Stimulated activated CD4-positive, alpha-beta T cell treated with anti-CD3 and anti-CD28 coated beads, TNF-alpha, amount 100 ng/mL, for 48 hours (primary cell): ENCODE results near the gene SOX10.

ENCODE experiments used
- DNase-seq, 3 donors: peaks; one replicate each; pipeline ENCODE4 v3.0.0-alpha.2; 2020; ENCODE audit warnings: low read depth in 3 of 3

Gene SOX10

DNA sequence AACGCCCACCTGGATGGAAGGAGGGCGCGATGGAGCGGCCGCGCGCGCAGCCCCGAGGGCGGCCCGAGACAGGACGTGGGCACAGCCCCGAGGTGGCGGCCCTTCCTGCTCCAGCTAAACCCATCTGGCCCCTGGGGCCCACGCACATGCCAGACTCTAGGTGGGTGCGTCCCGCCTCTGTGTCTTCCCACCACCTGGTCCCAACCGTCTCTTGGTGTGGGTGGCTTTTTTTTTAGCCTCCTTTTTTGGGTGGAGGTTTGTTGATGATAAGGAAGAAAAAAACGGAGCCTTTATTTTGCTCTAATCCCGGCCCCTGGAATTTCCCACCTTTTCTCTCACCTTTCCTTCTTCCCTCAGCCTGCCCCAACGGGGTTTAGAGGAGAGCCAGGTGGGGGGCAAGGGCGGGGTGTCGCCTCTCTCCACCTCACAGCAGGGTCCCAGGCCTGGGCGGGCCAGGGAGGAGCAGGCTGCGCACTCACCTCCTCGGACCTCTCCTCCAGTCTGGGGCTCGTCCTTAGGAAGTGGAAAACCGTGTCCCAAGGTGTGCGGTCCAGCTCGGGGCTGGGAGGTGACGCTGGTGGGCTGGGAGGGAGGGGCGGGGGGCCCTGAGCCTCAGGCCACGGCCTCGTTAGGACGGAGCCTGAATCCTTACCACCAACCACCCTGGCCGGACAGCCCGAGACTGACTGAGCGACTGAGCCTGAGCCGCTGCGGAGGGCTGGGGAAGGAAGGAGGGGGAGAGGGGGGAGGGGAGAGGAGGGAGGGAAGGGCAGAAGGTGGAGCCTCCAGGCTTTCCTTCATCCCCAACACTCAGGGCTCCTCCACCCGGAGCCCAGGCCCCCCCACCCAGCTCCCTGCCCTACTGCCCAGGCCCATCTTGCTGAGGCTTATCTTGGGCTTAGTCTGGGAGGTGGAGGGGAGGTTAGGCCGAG lies at the start of gene SOX10:
Gene SOX10, minus strand, starts transcription at position 696 of the 932 bp plus-strand sequence. CDS start 771 bp downstream, outside the sequence.
- no peak for DNase-seq

DNA sequence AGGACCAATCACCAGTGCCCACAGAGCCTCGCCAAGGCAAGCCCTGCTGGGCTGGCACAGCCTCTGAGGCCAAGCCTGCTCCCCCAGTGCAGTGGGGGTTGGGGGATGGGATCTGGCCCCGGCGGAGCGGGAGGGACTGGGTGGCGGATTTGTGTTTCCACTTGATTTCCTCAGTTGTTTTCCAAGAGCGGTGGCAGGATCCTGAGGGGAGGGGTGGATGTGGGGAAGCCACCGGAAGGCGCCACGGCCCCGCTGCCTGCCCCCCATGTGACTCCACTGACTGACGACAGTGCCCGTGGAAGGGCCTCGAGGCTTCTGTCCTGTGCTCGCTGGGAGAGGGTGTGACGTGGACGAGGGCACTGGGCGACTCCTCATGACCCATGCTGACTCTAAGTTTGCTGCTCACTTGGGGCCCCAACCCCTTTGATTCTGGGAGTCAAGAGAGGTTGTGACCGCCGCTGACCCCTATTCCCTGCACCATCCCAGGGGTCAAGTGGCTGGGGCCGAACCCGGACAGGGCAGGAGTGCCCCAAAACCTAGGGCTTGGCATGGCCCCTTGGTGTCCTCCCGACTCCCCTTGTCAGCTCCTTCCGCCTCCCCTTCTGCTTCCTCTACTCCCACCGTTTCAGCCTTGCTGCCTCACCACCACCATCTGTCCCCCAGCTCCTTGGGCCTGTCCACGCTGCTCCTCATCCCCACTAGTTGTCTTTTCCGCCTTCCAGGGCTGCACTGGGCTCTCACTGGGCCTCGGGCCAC lies 49.3 kb upstream of the SOX10 start:
- DNase-seq = no peak

DNA sequence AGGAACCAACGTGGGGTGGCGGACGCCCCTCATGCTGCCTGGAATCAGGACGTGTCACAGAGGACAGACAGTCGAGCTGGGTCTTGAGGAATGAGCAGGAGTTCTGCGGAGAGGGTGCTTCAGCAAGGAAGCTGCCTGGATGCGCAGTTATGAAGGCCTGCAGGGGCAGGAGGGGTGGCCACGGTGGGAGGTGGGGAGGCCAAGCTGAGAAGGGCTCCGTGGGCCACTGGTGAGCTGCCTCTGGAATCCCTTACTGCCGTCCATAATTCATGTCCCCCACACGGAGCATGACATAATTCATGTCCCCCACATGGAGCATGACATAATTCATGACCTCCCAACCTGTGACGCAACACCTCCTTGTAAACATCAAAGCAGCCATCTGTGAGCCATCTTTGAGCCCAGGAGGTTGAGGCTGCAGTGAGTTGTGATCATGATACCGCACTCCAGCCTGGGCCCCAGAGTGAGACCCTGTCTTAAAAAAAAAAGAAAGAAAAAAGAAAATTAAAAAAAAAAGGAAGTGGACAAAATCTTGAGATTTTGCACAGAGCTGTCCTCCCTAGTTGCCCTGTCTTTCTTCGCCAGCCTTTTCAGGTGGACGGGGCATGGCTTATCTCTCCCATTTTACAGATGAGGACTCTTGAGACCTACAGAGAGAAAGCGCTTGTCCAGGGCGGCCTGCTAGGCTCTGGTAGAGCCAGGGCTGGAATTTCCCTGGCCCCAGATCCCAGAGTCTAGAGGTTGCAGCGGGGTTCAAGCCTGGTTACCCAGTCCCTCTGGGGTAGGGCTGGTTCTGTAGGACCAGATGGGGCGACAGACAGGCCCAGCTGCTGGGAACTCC lies 48.5 kb upstream of the SOX10 start:
- DNase-seq = no peak

DNA sequence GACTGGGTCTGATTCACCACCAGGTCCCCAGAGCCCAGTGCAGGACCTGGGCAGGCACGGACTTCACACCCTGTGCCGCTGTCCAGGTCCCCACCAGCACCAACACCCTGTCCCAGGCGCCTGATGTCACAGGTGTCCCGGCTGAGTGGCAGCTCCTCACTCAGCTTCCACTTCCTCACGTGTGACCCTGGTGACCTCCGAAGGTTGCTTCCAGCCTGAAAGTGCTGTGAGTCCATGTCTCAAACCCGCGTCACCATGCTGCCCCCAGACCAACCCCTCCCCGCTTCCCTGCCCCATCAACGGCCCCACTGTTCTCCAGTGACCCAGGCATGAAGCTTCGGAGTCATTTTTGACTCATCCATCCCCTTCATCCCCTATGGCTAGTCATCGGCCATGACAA lies 47.1 kb upstream of the SOX10 start:
- no peak for DNase-seq

DNA sequence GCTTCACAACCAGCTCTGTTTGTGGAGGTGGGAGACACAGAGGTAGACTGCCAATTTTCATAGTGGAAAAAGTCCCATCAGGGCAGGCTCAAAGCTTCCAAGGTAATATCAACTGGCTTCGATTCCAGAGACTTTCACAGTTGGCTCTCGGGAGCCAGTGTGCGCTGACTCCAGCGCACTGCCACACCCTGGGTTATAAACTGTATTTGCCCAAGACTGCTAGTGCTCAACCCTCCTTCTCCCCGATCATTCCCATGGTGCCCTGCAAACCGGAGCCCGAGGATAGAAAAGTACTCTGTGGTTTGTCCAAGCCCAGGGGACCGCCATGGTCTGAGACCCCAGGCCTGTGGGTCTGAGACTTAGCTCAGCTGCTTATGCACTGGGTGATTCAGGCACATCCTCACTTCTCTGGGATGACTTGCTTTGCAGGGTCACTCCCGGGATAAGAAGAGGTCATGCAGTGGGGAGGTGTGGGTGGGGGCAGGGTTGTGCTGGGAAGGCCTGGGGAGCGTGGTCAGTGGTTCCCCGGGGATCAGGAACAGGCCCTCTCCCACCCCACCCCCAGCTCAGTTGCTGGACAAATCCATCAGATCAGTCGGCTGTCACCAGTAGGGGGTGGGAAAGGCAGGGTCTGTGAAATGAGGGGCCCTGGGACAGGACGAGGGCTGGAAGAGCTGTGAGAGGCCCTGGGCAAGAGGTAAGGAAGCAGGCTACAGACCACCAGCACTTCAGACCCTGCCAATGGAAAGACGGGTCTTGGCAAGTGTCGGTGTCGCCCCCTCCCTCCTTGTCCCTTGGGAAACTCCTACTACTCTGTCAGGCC lies 46.2 kb upstream of the SOX10 start:
- no peak for DNase-seq

DNA sequence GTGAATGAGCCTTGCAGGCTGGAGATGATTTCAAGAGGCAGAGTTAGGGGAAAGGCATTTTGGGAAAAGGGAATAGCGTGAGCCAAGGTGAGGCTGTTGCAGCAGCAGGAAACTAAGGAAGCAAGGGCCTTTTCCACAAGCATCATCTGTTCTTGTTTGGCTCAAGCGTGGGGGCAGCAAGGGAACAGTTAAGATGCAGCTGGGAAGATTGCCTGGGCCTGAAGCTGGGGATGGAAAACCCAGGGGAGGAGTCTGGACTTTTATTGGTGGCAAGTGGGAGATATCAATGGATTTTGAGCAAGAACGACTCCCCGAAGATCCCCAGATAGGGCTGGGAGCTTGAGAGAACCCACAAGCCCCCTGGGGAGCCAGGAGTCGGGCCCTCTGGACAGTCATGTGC lies 45.5 kb upstream of the SOX10 start:
- DNase-seq = no peak

DNA sequence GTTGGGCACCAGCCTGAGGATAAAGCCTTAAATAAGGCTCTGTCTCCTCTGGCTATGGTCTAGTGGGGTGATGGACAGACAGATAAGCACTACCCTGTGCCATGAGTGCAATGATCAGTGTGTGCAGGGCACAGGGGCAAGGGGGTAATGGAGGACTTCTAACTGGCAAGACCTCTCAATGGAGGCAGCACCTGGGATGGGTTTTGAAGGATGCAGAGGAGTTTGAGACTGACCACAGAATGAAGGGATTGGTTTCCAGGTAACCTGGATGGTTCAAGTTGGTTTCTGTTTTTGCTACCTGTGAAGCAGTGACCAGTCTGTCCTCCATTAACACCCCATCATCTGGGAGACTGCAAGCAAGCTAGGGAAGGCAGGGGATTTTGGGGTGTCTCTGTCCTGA lies 45.0 kb upstream of the SOX10 start:
- DNase-seq = no peak

DNA sequence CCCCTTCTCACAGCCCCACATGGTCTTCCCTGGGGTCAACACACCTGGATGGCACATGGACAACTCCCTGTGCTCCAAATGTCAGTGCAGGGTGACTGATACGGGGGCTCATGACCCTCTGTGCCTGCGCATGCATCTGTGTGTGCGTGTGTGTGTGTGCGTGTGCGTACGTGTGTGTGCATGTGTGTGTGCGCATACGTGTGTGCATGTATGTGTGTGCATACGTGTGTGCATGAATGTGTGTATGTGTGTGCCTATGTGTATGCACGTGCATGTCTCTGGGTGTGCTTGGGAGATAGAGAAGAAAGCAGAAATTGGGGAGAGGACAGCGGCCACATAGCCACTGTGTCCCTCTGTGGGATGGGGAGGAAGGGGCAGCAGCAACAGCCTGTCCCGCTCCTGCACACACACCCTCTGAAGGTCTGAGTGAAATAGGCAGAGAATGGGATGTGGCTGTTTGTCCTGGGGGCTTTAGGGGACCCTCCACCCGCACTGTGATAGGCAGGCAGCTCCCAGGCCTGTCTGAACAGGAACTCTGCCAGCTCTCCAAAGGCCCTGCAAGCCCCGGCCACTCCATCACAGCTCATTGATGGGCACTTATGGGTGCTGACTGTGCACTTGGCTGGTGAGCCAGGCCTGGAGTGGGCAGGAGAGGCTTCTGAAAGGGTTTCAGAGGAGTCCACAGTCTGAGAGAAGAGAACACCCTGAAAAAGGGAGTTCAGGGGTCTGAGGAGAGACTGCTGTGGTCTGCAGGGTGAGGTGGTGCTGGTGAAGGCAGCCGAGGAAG lies 44.2 kb upstream of the SOX10 start:
- DNase-seq = no peak

DNA sequence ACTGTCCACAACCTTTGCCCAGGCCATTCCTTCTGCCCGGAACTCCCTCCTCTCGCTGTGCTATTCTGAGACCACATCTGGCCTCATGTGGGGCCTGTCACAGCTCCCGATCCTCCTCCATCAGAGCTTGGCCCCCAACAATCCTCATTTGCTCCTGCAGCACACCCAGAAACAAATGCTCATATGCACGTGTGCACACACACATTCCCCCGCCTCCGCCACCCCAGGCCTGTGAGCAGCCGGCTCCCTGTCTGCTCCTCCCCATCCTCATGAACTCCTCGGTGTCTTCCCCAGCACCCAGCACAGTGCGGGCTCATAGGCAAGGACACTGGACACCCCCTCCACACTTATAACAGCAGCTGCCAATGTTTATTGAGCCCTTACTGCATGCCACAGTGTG lies 43.1 kb upstream of the SOX10 start:
- DNase-seq = no peak

DNA sequence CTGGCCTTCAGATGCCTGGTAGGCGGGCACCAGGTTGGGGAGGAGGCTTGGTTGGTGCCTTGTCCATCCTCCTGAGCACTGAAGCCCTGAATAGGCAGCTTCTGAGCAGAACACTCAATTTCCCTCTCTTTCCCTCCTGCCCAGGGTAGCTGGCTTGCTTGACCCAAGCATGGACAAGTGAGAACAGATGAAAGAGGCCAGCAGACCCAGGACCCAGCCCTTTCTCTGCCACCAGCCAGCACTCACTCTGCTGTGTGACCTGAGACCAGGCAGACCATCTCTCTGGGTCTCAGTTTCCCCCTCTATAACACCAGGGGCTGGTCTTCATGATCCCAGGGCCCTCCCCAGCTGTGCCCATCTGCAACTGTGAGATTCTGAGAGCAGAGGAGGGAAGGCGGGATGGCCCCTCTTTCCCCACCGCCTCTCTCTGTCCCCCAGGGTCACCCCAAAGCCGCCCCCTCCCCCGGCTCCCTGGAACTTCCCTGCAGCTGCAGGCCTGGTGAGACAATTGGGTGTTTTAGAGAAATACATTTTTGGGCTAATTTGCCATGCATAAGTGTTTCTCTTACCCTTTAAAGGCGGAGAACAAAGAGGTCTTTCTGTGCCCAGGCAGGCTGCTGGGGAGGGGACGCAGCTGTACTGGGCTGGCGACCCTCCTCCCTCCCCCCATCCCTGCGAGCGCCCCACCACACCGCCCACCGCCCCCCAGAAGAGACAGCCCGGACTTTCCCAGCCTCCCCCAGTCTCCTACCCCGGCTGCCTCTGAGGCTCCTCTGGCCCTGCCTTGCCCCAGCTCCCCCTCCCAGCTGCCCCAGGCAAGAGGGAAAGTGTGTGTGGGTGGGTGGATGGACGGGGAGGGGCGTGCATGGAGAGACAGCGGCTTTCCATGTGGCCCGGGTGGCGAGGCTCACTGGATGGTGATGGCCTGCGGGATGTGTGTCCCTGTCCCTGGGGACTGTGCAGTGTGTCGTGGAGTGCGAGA lies 42.1 kb upstream of the SOX10 start:
- DNase-seq = no peak

DNA sequence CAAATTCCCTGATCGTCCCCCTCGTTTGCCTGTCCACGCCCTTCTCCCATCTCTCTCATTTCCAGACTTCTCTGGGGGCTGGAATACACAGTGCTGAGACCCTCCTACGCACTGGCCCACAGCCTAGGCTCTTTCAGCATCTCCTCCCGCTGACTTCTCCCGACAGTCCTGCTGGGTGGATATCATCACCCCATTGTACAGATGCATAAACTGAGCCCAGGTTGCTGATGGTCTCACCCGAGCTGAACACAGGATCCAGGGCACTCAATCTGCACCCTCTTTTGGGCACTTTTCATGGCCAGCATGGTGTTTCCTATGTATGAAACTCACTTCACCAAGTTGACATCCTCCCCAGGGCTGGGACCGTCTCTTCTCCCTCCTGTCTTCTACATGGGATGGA lies 41.2 kb upstream of the SOX10 start:
- no peak for DNase-seq

DNA sequence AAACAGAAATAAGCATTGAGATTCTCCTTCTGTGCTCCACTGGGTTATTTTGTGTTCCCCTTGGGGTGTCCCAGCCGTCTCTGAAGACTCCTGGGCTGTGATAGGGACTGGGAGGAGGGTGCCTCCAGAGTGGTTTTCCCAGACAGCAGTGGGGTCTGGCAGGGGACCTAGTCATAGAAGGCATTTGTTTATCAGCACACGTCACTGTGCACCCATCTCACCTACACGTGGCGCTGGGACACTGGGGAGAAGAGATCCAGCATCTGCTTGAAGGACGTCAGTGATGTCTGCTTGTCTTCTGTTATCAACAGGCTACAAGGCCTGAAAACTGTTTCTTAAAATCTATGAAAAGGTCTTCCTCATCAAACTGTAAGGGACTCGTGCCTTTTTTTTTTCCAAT lies 38.7 kb upstream of the SOX10 start:
- DNase-seq = no peak

DNA sequence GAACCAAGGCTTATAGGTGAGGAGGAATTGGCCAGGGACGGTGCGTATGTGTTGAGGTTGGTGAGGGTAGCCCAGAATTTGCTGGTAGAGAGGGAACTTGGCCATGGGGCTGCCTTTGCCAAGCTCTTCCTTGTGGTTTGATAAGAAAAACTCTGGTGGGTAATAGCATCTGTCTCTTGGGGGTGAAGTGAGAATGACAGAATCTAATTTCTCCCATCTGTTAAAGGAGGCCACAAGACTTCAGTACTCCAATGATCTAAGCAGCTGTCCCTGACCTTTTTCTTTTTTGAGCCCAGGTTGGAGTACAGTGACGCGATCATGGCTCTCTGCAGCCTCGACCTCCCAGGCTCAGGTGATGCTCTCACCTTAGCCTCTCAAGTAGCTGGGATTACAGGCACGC lies 36.9 kb upstream of the SOX10 start:
- no peak for DNase-seq

DNA sequence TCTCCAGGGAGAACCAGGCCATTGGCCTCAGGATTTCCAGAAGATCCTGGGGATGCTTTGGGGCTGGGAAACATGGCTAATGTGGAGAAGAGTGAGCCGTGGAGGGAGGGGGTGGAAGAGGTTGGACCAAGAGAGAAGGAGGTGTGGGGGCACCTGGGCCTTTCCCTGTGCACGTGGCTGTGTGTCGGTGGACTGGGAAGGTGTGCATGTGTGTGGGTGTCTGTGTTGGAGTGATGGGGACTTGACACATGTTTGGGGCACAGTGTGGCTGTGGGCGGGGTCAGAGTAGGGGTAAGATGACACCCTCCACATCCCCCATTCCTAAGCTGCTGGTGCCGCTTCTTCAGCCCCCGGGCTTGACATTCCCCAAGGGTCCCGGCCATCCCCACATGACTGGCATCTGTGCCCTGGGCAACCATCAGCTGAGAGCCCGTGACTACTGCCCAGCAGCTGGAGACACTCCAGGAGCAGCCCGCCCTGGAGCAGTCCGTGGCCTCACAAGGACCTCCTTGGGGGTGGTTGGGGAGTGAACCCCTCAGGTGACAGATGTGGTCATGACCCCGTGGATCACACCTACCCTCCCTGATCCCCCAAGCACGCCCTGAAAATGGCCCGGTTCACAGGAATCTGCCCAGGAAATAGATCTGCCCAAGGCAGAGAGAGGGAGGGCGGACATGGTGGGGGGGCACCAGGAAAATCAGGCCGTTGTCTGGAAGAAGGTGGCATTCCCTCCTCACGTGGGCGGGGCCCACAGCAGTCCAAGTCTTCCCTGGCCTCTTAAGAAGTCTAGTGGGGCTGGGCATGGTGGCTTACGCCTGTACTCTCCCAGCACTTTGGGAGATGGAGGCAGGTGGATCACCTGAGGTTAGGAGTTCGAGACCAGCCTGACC lies 34.8 kb upstream of the SOX10 start:
- DNase-seq = no peak

DNA sequence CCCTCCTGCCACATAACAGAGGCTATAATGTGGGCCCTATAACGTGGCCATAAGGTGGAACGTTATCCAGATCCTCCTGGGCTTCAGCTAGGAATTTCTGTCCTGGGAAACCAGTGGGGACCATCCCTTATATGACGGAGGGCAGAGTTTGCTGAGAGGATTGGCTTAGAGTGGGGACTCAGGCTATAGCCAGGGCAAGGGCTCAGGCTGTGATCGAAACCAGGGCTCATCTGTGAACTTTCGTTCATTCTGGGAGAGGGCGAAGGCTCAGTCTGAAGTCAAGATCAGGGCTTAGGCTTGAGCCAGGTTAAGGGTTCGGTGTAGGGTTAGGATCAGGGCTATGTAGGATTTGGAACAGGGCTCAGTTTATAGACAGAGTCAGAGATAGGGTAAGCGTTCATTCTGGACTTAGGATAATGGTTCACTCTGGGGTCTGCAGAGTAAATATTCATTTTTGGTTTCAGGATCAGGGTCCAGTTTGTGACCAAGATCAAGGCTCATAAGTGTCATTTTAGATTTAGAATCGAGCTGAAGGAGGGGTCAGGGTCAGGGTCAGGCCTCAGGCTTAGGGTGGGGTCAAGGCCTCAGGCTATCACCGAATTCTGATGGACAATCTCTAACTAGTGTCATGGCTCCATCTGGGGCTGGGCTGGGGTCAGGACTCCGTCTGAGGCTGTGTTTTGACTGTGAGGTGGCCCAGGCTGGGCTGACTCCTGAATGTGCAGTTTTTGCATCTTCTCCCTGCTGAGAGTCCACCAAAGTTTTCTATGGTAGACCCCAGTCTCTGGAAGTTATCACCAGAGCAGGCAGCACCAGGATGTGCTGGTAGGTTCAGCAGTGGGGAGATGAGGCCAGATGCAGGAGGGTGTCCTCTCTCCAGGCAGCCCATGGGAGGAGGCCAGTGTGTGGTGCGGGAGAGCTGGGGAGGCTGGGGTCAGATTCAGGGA lies 33.9 kb upstream of the SOX10 start:
- no peak for DNase-seq

DNA sequence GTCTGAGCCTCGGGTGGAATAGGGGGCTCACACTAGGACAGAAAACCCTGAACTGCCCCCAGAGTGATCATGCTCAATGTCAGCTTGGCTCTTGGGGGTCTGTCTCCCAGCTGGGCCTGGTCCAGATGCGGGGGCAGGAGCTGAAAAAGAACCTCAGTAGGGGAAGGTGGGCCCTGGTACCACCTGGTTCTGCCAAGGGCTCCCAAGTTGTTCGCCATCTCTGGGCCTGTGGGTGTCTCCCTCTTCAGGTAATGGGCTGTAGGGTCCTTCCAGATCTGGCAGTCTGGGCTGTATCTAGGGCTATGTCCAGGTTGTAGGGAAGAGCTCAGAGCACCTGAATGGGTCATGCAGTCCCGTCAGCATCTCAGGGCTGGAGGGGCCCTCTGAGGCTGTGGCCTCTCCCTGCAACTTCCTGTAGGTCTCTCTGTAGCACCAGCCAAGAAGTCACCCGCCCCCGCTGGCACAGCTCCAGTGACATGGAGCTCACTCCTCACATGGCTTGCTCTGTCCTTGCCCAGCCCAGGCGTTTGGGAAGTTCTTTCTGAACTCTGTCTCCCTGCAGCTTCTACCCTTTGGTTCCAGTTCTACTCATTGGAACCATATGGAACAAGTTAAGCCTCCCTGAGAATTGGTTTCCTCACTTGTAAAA lies 33.0 kb upstream of the SOX10 start:
- no peak for DNase-seq
